K562 treated with DMSO at 1 percent for 12 hours (cell line): Measurements from ENCODE around the gene SH3RF2. TPM values are rescaled to one million over a fixed set of nuclear protein-coding genes. Genes with fewer than 3 reads are reported as not detected.

Source experiments
- total RNA-seq: library from RNA; unstranded; fragments of 300-600 nt; gene quantifications from 2 replicates; pipeline ENCODE4 v1.2.3, GENCODE V29; 2022; ENCODE audit not compliant: insufficient read depth

Gene SH3RF2
- not detected in 2 replicates for total RNA-seq

DNA sequence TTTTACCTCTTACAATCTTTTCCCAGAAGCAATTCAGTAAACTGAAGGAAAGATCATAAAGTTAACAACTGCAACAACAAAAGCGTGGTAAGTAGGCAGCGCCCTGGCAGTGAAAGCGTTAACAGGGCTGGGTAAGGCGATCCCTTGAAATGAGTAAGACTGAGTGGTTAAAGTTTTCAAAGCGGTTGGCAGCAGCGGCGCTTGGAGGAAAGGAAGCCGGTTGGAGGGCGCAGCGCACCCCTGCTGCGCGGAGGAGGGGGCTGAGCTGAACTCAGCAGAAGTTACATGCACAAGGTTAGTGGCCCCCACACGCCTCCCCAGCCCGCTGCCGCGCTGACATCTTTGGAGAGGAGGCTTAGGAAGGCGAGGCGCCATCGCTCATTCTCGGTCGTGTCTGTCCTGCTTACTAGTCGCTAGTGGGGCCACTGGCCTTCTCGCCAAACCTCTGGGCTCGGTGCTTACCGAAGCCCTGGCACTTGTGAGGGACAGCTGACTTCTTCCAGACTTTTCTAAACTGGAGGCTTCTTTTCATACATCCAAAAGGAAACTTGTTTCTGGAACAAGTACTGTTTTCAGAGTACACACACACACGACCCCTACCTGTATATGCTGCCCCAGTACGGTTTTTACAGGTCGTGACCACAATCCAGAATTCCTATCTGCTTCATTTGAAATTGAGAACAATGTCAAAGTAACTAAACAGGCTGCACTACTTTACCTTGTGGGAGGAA, at the start of gene SH3RF2:
SH3RF2 (plus strand) TSS at position 178 of the 731 bp plus-strand sequence. CDS start 1,351 bp downstream, outside the sequence.

DNA sequence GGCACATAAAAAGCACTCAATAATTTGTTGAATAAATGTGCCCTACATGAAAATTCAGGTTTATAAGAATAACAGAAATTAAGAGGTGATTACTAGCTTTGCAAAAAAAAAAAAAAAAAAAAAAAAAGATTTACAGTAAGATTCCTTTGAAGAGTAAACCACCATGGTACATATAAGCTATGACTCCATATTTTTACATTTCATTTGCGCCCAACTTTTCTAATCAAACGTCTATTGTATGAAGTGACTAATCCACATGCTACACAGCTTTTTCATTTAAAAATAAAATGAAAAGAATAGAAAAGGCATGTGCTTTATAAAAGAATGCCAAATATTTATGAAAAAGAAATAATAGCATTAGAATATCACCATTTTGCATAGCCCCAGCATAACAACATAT, 169.1 kb downstream of the SH3RF2 start, which contains the start of gene PLAC8L1:
PLAC8L1 (minus strand) TSS at position 101 of the 400 bp plus-strand sequence. CDS start 1,266 bp downstream, outside the sequence.

Other genes with a start within 250 kb of the SH3RF2 start
- gene PRELID2, start 101.2 kb upstream of the SH3RF2 start, total RNA-seq = 5.1 and 11.5 TPM in 2 replicates
- gene GRXCR2, start 63.6 kb upstream of the SH3RF2 start, total RNA-seq = not detected in 2 replicates
- not detected in 2 replicates for gene PLAC8L1, start 169.0 kb downstream of the SH3RF2 start, total RNA-seq
- 57.0 and 100 TPM in 2 replicates for gene LARS1, start 246.1 kb downstream of the SH3RF2 start, total RNA-seq